H1 (cell line): ENCODE data around the gene RASGEF1C. TPM values are rescaled to one million over a fixed set of nuclear protein-coding genes. Genes with fewer than 3 reads are reported as not detected.

Experiments used
- CTCF ChIA-PET: fragments of 300-600 bp; sonication (Branson Sonifier 250); formaldehyde crosslinking; loops from one replicate; lab custom pipeline; 2021; ENCODE audit not compliant: partially characterized antibody; lab: Charles Lee
- POLR2A ChIA-PET: fragments of 300-600 bp; sonication (Branson Sonifier 250); formaldehyde crosslinking; loops from one replicate; lab custom pipeline; 2021; ENCODE audit warnings: inconsistent platforms; ENCODE audit not compliant: partially characterized antibody; lab: Charles Lee
- DNase-seq, 2 experiments: peaks; one replicate each; pipeline versions ENCODE4 v3.0.0 to v3.0.0-alpha.2; 2010 to 2022; ENCODE audit warnings: low spot score in 2 of 2, low read depth in 1 of 2, mixed read lengths in 1 of 2
- FAIRE-seq: peaks from 2 replicates; lab custom pipeline; 2011; peaks lifted over from hg19 to GRCh38; lab: Jason Lieb, UNC
- H2AFZ ChIP-seq: 2 replicates; pipeline ENCODE4 v1.8.1; 2012; ENCODE audit warnings: low read length, inconsistent platforms
- H2AK5ac ChIP-seq: 2 replicates; pipeline ENCODE4 v1.6.1; 2013; ENCODE audit warnings: low read depth, low read length
- H2BK120ac ChIP-seq: replicated peaks from 2 replicates; pipeline ENCODE3; 2013; ENCODE audit warnings: low read depth, low read length, inconsistent platforms
- H2BK12ac ChIP-seq: 2 replicates; pipeline ENCODE4 v1.6.1; 2013; ENCODE audit warnings: low read depth, low read length
- H2BK15ac ChIP-seq: 2 replicates; pipeline ENCODE4 v1.6.1; 2013; ENCODE audit warnings: low read length
- H2BK20ac ChIP-seq: 2 replicates; pipeline ENCODE4 v1.6.1; 2013; ENCODE audit warnings: low read length
- H2BK5ac ChIP-seq: 2 replicates; pipeline ENCODE4 v1.6.1; 2013; ENCODE audit warnings: low read depth, low read length
- H3K14ac ChIP-seq: 2 replicates; pipeline ENCODE4 v1.6.1; 2013; ENCODE audit warnings: inconsistent platforms; ENCODE audit not compliant: insufficient read length
- H3K18ac ChIP-seq: 2 replicates; pipeline ENCODE4 v1.6.1; 2013; ENCODE audit warnings: low read length; ENCODE audit errors: extremely low read depth
- H3K23ac ChIP-seq: 2 replicates; pipeline ENCODE4 v1.6.1; 2013; ENCODE audit warnings: inconsistent platforms; ENCODE audit not compliant: insufficient read length
- H3K23me2 ChIP-seq: 2 replicates; pipeline ENCODE4 v1.6.1; 2013; ENCODE audit warnings: low read depth, low read length
- H3K27ac ChIP-seq: 2 replicates; pipeline ENCODE4 v1.6.1; 2011; ENCODE audit warnings: low read depth, low read length, inconsistent platforms
- H3K27me3 ChIP-seq, 4 experiments: replicated peaks in 1 of 4; 1 replicate in 1 of 4; 2 replicates in 3 of 4; pipeline versions ENCODE4 v1.6.1 to v1.8.1; 2011 to 2013; ENCODE audit warnings: low read length in 3 of 4, mild to moderate bottlenecking in 3 of 4, inconsistent platforms in 2 of 4, mixed read lengths in 2 of 4, moderate library complexity in 1 of 4; ENCODE audit not compliant: control insufficient read depth in 3 of 4, insufficient read depth in 3 of 4; ENCODE audit errors: extremely low read depth in 1 of 4
- H3K36me3 ChIP-seq, 4 experiments: 2 replicates each; pipeline versions ENCODE4 v1.6.1 to v1.8.1; 2011 to 2013; ENCODE audit warnings: mild to moderate bottlenecking in 4 of 4, low read length in 3 of 4, moderate library complexity in 2 of 4, control low read depth in 1 of 4, inconsistent platforms in 1 of 4; ENCODE audit not compliant: insufficient read depth in 4 of 4, control insufficient read depth in 2 of 4
- H3K4ac ChIP-seq: replicated peaks from 2 replicates; pipeline ENCODE3; 2013; ENCODE audit warnings: low read length, low read depth, mixed read lengths, inconsistent platforms; ENCODE audit not compliant: insufficient read length
- H3K4me1 ChIP-seq, 4 experiments: replicated peaks in 1 of 4; 1 replicate in 1 of 4; 2 replicates in 3 of 4; pipeline versions ENCODE4 v1.6.1 to v1.8.1; 2011 to 2013; ENCODE audit warnings: low read length in 3 of 4, inconsistent platforms in 2 of 4, mixed read lengths in 1 of 4; ENCODE audit not compliant: insufficient read depth in 4 of 4, control insufficient read depth in 3 of 4
- H3K4me2 ChIP-seq, 2 experiments: 2 replicates each; pipeline versions ENCODE4 v1.6.1 to v1.8.1; 2011 to 2013; ENCODE audit warnings: low read depth in 2 of 2, low read length in 2 of 2, control low read depth in 1 of 2, inconsistent platforms in 1 of 2, mild to moderate bottlenecking in 1 of 2; ENCODE audit not compliant: insufficient read depth in 1 of 2
- H3K4me3 ChIP-seq, 4 experiments: fragments of 200-600, 300-600 bp in 1 of 4; sonication (generic), shearing (Covaris generic), sonication (Bioruptor Twin) in 1 of 4; 2 replicates each; pipeline versions ENCODE4 v1.5.1 to v1.8.1; 2011 to 2016; ENCODE audit warnings: low read length in 4 of 4, low read depth in 3 of 4, control low read depth in 2 of 4, inconsistent platforms in 2 of 4, mild to moderate bottlenecking in 2 of 4, mixed read lengths in 1 of 4, moderate library complexity in 1 of 4; ENCODE audit not compliant: insufficient read depth in 2 of 4; ENCODE audit errors: extremely low read depth in 1 of 4
- H3K56ac ChIP-seq: replicated peaks from 2 replicates; pipeline ENCODE3; 2013; ENCODE audit warnings: low read depth, mild to moderate bottlenecking, mixed read lengths, low read length, inconsistent platforms; ENCODE audit not compliant: insufficient read length
- H3K79me1 ChIP-seq: 2 replicates; pipeline ENCODE4 v1.6.1; 2013; ENCODE audit warnings: low read depth, low read length, control low read depth
- H3K79me2 ChIP-seq, 2 experiments: 2 replicates each; pipeline versions ENCODE4 v1.6.1 to v1.8.1; 2012 to 2013; ENCODE audit warnings: low read length in 2 of 2, mild to moderate bottlenecking in 2 of 2, inconsistent platforms in 1 of 2; ENCODE audit not compliant: insufficient read depth in 2 of 2, control insufficient read depth in 1 of 2
- H3K9ac ChIP-seq, 4 experiments: replicated peaks in 1 of 4; 1 replicate in 1 of 4; 2 replicates in 3 of 4; pipeline versions ENCODE4 v1.6.1 to v1.8.1; 2011 to 2013; ENCODE audit warnings: low read depth in 3 of 4, low read length in 3 of 4, control low read depth in 2 of 4, mild to moderate bottlenecking in 2 of 4, moderate library complexity in 2 of 4, inconsistent platforms in 1 of 4; ENCODE audit errors: extremely low read depth in 1 of 4
- H3K9me3 ChIP-seq, 2 experiments: 2 replicates each; pipeline versions ENCODE4 v1.6.1 to v1.8.1; 2012 to 2013; ENCODE audit warnings: mild to moderate bottlenecking in 2 of 2, moderate library complexity in 2 of 2, control low read depth in 1 of 2, inconsistent platforms in 1 of 2, low read depth in 1 of 2, low read length in 1 of 2, mixed read lengths in 1 of 2; ENCODE audit not compliant: insufficient read depth in 2 of 2
- H4K20me1 ChIP-seq, 2 experiments: replicated peaks in 1 of 2; 2 replicates each; pipeline versions ENCODE3 to v1.8.1; 2011 to 2013; ENCODE audit warnings: inconsistent platforms in 2 of 2, low read length in 2 of 2, mild to moderate bottlenecking in 1 of 2; ENCODE audit not compliant: insufficient read depth in 2 of 2, control insufficient read depth in 1 of 2
- H4K5ac ChIP-seq: 2 replicates; pipeline ENCODE4 v1.6.1; 2013; ENCODE audit warnings: low read length, low read depth, mixed read lengths, inconsistent platforms; ENCODE audit not compliant: insufficient read length
- H4K8ac ChIP-seq: 2 replicates; pipeline ENCODE4 v1.8.0; 2013; ENCODE audit warnings: mild to moderate bottlenecking, moderate library complexity, low read length, inconsistent platforms; ENCODE audit not compliant: insufficient read depth; ENCODE audit errors: extremely low read depth
- H4K91ac ChIP-seq: replicated peaks from 2 replicates; pipeline ENCODE3; 2013; ENCODE audit warnings: low read length, mixed read lengths, inconsistent platforms; ENCODE audit not compliant: insufficient read length
- BRCA1 ChIP-seq: IDR thresholded peaks from 2 replicates; pipeline ENCODE4 v1.6.1; 2012; ENCODE audit warnings: low read depth, low read length, improper control_type of control experiment
- CHD1 ChIP-seq: IDR thresholded peaks from 2 replicates; pipeline ENCODE4 v1.6.1; 2012; ENCODE audit warnings: low read depth, low read length, improper control_type of control experiment
- CHD2 ChIP-seq: IDR thresholded peaks from 2 replicates; pipeline ENCODE4 v1.6.1; 2012; ENCODE audit warnings: low read length, improper control_type of control experiment
- CTBP2 ChIP-seq: IDR thresholded peaks from 2 replicates; pipeline ENCODE4 v1.7.0; 2011; ENCODE audit warnings: borderline replicate concordance, mild to moderate bottlenecking, moderate library complexity, mixed read lengths, low read length; ENCODE audit not compliant: insufficient read depth, insufficient read length
- EP300 ChIP-seq, 2 experiments: IDR thresholded peaks; 1 replicate in 1 of 2; 2 replicates in 1 of 2; pipeline ENCODE4 v1.6.1; 2011 to 2012; ENCODE audit warnings: low read depth in 2 of 2, low read length in 2 of 2, mild to moderate bottlenecking in 2 of 2, borderline replicate concordance in 1 of 2, inconsistent platforms in 1 of 2, moderate library complexity in 1 of 2
- EZH2 ChIP-seq: fragments of 200-600 bp; sonication (generic); IDR thresholded peaks from 2 replicates; pipeline ENCODE4 v1.7.1; 2012; ENCODE audit warnings: low read depth, mild to moderate bottlenecking, moderate library complexity, low read length, inconsistent platforms; ENCODE audit not compliant: severe bottlenecking
- FOSL1 ChIP-seq: IDR thresholded peaks from 2 replicates; pipeline ENCODE4 v1.6.1; 2011; ENCODE audit warnings: mild to moderate bottlenecking, low read depth, low read length, moderate library complexity; ENCODE audit not compliant: insufficient read depth
- GABPA ChIP-seq: IDR thresholded peaks from 2 replicates; pipeline ENCODE4 v1.6.1; 2011; ENCODE audit warnings: mild to moderate bottlenecking, low read length, moderate library complexity, borderline replicate concordance; ENCODE audit not compliant: insufficient read depth
- HDAC2 ChIP-seq, 2 experiments: fragments of 300-600 bp in 1 of 2; sonication (generic) in 1 of 2; IDR thresholded peaks; 2 replicates each; pipeline ENCODE4 v1.6.1; 2011 to 2012; ENCODE audit warnings: low read depth in 2 of 2, low read length in 2 of 2, mild to moderate bottlenecking in 2 of 2, moderate library complexity in 2 of 2, borderline replicate concordance in 1 of 2, inconsistent platforms in 1 of 2
- KDM4A ChIP-seq: IDR thresholded peaks from one replicate; pipeline ENCODE4 v1.7.1; 2012; ENCODE audit warnings: low read depth, mild to moderate bottlenecking, moderate library complexity, low read length, inconsistent platforms; ENCODE audit not compliant: severe bottlenecking
- RAD21 ChIP-seq, 2 experiments: IDR thresholded peaks in 1 of 2; conservative IDR thresholded peaks in 1 of 2; 2 replicates each; pipeline ENCODE4 v1.6.1; 2011; ENCODE audit warnings: low read depth in 2 of 2, low read length in 2 of 2, improper control_type of control experiment in 1 of 2, inconsistent platforms in 1 of 2, mild to moderate bottlenecking in 1 of 2, moderate library complexity in 1 of 2
- SIRT6 ChIP-seq: IDR thresholded peaks from one replicate; pipeline ENCODE4 v1.7.1; 2012; ENCODE audit warnings: low read length, inconsistent platforms
- SP1 ChIP-seq: IDR thresholded peaks from 2 replicates; pipeline ENCODE4 v1.6.1; 2011; ENCODE audit warnings: low read depth, low read length
- TCF12 ChIP-seq: IDR thresholded peaks from 2 replicates; pipeline ENCODE4 v1.6.1; 2011; ENCODE audit warnings: low read depth, mild to moderate bottlenecking, low read length
- WGBS, 2 experiments: shearing (Covaris generic) in 1 of 2; methylation state at CpG; one replicate each; pipeline versions ENCODE4 v1.1.6 to v1.1.7; 2013 to 2015; ENCODE audit warnings: low lambda C conversion rate in 2 of 2, mixed read lengths in 2 of 2, inconsistent platforms in 1 of 2, low coverage in 1 of 2, missing lambda C conversion rate in 1 of 2; ENCODE audit not compliant: insufficient replicate concordance in 2 of 2, insufficient coverage in 1 of 2, insufficient read length in 1 of 2; ENCODE audit errors: extremely low coverage in 1 of 2, missing lambda C conversion rate in 1 of 2; 5-methylcytosine and 5-hydroxymethylcytosine counted together
- polyA plus RNA-seq, 7 experiments: library from polyadenylated mRNA; depleted of rRNA in 3 of 7; stranded (reverse) in 5 of 7; unstranded in 2 of 7; fragments of >200 nt in 5 of 7; fragments of 200-250 nt in 2 of 7; gene quantifications; 1 replicate in 5 of 7; 2 replicates in 1 of 7; 4 replicates in 1 of 7; pipeline versions ENCODE4 v1.2.1 to v1.2.3, GENCODE V29; 2011 to 2013; ENCODE audit warnings: missing spikeins in 2 of 7, mixed read lengths in 2 of 7
- total RNA-seq: library from RNA; stranded (reverse); fragmentation: NEBNext Ultra II Directional; extraction: Animal tissue kit (Norgen Biotek cat#: 25700); gene quantifications from 2 replicates; pipeline ENCODE4 v1.2.1, GENCODE V29; 2021

RASGEF1C gene
- total and polyA plus RNA-seq, 2 of the 8 experiments (the other 6 are each of a cell fraction or from before 2014, with no cell fraction given), result 0.26 to 0.61 TPM

DNA sequence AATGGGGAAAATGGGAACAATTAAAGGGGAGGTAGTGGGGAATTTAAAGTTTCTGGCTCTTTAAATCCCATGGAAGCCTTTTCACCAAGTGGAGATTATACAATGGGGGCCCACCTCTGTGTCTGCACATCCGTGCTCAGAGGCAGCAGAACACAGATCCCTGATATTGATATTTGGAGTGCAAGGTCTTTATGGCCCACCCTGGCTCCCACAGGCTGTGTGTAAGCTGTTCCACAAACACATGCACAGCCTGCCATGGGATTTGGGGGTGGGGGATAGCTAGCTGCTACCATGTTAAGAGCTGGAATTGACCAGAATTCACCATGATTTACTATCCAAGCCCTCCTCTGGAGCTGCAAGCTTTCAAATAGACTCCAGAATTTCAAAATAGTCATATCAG, 55.9 kb downstream of the RASGEF1C start:
- Histone ChIP-seq H2AK5ac (no peak overlapping the region), H3K23ac (no peak overlapping the region), H4K8ac (no peak overlapping the region), H3K9ac (no peak overlapping the region), H3K79me1 (no peaks in the 10 kb centered on the region), H3K4me1 (no peaks in the 10 kb centered on the region), H3K36me3 (no peaks in the 10 kb centered on the region), H3K27me3 (no peaks in the 10 kb centered on the region), H2BK120ac (no peak overlapping the region), H2BK12ac (no peak overlapping the region), H3K4me2 (no peak overlapping the region), H2BK15ac (no peak overlapping the region), H3K4me3 (no peak overlapping the region), H2AFZ (no peak overlapping the region), H4K91ac (no peak overlapping the region), H2BK5ac (no peak overlapping the region), H3K9me3 (no peaks in the 10 kb centered on the region), H4K20me1 (no peaks in the 10 kb centered on the region), H3K4ac (no peak overlapping the region), H3K56ac (no peak overlapping the region), H3K18ac (no peak overlapping the region), H3K79me2 (no peaks in the 10 kb centered on the region), H3K27ac (no peak overlapping the region), H2BK20ac (no peak overlapping the region), H3K23me2 (no peaks in the 10 kb centered on the region), H3K14ac (no peak overlapping the region), H4K5ac (no peak overlapping the region)
- DNase-seq (no peak), FAIRE-seq (no peak)
- 0% methylated on average over 1 of the region's 1 CpG; no CpG with 5 or more reads in 1 of the 2 experiments for whole genome bisulfite sequencing, 2 experiments
- ChIA-PET POLR2A (no interaction called here), CTCF (interaction anchor here (0.5 to 1.6 kb wide), 2 partner anchors 25 to 1427 kb away, joined by 3 to 4 read pairs; no protein-coding TSS in a partner anchor)
- TF ChIP-seq TCF12, result no peak
- TF ChIP-seq CHD1, result no peak
- TF ChIP-seq CTBP2, result no peak
- TF ChIP-seq EP300 (IDR thresholded peaks at IDR 0.05; ENCODE audit: borderline replicate concordance in 1 of 2, low read depth in 2 of 2, low read length in 2 of 2), result no peak
- TF ChIP-seq SIRT6, result no peak
- TF ChIP-seq SP1, result no peak
- TF ChIP-seq CHD2, result no peak
- no peak for TF ChIP-seq KDM4A
- no peak for TF ChIP-seq GABPA
- no peak for TF ChIP-seq BRCA1
- TF ChIP-seq HDAC2 (IDR thresholded peaks at IDR 0.05; ENCODE audit: borderline replicate concordance in 1 of 2, low read depth in 2 of 2, low read length in 2 of 2), result no peak
- TF ChIP-seq RAD21 (IDR thresholded peaks at IDR 0.05 in 1 of 2, conservative IDR thresholded peaks at IDR 0.05 in 1 of 2; ENCODE audit: low read depth in 2 of 2, low read length in 2 of 2), result no peak
- TF ChIP-seq FOSL1, result no peak
- TF ChIP-seq EZH2, result no peak
